NB4 (cell line): ENCODE results near the gene SLITRK2.

Source experiments
- DNase-seq: peaks from one replicate; pipeline ENCODE4 v3.0.0; 2010; ENCODE audit warnings: low read depth
- H3K4me3 ChIP-seq: one replicate; pipeline ENCODE4 v1.5.1; 2011; ENCODE audit warnings: mild to moderate bottlenecking, low read depth, low read length, moderate library complexity
- MAX ChIP-seq: IDR thresholded peaks from 2 replicates; pipeline ENCODE4 v1.6.1; 2011; ENCODE audit warnings: low read depth, low read length
- MYC ChIP-seq: IDR thresholded peaks from 2 replicates; pipeline ENCODE4 v1.6.1; 2011; ENCODE audit warnings: low read depth, low read length
- POLR2A ChIP-seq: IDR thresholded peaks from 2 replicates; pipeline ENCODE4 v1.6.1; 2011; ENCODE audit warnings: mild to moderate bottlenecking; ENCODE audit not compliant: insufficient read length; ENCODE audit errors: extremely low read depth
- TF ChIP-seq, protein P1 (sequence below): IDR thresholded peaks from one replicate; pipeline ENCODE4 v1.5.1; 2012; ENCODE audit warnings: low read depth, low read length

SLITRK2 gene

DNA sequence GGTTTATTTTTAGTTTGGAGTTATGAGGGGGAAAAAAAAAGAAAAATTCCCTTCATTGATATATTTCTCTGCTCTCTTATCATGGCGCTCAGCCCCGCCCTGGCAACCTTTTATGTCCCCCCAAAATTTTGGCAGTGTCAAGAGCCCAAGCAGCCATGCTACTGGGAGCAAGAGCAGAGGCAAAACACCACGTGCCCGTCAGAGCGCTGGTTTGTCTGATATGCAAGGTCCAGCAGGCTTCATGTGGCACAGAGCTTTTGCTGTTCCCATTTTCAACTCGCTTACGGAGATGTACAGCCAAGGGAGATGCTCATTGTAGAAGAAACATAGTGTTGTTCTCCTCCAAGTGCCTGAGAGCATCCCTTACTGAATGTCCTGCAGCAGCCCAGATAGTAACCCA lies 27.3 kb downstream of the SLITRK2 start:
- H3K4me3 ChIP-seq, result no peak overlapping the region
- DNase-seq, result no peak
- TF ChIP-seq MYC (no peak), MAX (no peak)

DNA sequence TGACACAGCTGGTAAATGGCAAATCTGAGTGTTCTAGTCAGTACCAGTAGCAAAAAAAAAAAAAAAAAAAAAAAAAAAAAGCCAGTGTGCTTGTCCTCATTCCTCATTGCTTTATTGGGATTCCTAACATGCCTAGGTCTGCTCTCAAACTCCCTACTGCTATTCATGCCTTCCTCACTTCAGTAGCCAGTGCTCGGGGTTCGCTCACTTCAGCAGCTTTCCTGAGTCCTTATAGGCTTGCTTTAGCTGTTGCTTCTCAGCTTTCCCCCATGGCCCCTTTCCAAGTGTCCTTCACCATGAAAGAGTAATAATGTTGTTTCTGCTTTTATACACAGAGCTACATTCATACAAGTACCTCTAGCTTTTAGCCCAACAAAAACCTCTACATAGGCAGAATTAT lies 30.8 kb downstream of the SLITRK2 start:
- no peak overlapping the region for H3K4me3 ChIP-seq
- DNase-seq, result no peak
- TF ChIP-seq MYC, result no peak

DNA sequence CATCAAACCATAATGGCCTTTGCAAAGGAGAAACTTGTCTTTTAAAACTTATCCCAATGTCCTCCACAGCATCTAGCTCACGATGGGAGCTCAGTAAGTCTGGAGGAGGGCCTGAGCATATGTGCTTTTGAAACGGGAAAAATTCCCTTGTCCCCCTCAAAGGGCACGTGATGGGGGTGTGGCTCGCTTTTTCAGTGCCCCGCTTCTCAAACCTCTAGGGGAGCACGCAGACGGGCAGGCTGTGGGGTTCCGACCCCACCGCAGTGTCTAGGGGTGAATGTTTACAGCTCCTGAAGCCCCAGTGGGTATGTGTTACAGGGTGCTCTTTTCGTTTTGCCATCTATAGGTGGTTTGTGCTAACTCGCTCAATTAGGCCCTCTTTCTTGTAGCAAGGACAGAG lies 31.2 kb downstream of the SLITRK2 start:
- H3K4me3 ChIP-seq, result no peak overlapping the region
- no peak for DNase-seq
- TF ChIP-seq MAX (no peak), POLR2A (no peak), MYC (no peak)
- TF ChIP-seq, protein P1, sequence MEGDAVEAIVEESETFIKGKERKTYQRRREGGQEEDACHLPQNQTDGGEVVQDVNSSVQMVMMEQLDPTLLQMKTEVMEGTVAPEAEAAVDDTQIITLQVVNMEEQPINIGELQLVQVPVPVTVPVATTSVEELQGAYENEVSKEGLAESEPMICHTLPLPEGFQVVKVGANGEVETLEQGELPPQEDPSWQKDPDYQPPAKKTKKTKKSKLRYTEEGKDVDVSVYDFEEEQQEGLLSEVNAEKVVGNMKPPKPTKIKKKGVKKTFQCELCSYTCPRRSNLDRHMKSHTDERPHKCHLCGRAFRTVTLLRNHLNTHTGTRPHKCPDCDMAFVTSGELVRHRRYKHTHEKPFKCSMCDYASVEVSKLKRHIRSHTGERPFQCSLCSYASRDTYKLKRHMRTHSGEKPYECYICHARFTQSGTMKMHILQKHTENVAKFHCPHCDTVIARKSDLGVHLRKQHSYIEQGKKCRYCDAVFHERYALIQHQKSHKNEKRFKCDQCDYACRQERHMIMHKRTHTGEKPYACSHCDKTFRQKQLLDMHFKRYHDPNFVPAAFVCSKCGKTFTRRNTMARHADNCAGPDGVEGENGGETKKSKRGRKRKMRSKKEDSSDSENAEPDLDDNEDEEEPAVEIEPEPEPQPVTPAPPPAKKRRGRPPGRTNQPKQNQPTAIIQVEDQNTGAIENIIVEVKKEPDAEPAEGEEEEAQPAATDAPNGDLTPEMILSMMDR, result no peak

DNA sequence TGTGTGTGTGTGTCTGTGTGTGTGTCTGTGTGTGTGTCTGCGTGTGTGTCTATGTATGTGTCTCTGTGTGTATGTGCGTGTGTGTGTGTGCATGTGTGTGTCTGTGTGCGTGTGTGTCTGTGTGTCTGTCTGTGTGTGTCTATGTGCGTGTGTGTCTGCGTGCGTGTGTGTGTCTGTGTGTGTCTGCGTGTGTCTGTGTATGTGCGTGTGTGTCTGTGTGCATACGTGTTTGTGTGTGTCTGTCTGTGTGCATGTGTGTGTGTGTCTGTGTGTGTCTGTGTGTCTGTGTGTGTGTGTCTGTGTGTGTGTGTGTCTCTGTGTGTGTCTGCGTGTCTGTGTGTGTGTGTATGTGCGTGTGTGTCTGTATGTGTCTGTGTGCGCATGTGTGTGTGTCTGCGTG lies 35.6 kb downstream of the SLITRK2 start:
- TF ChIP-seq POLR2A (no peak), MAX (no peak), MYC (no peak)
- TF ChIP-seq, protein P1, result no peak
- DNase-seq, result no peak
- H3K4me3 ChIP-seq, result no peak overlapping the region

DNA sequence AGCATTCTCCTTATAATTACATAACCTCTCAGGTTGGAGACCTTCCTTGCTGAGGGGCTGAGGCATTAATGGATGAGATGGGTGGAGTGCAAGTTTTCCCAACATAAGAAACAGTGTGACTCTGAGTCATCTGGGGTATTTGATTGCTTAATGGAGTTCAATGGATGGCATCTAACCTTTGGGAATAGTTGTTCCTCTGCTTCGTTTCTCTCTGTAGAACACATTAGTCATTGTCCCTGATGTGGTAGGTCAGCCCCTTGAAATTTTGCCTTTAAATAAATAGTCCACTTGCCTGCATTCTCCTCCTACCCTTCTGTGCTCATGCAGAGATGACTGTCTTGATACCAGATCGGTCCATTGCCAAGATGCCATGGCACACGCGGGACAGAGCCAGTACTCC lies 38.6 kb downstream of the SLITRK2 start:
- no peak overlapping the region for H3K4me3 ChIP-seq
- TF ChIP-seq MAX, result no peak
- no peak for TF ChIP-seq MYC
- TF ChIP-seq, protein P1, result no peak
- TF ChIP-seq POLR2A, result no peak
- DNase-seq, result no peak

DNA sequence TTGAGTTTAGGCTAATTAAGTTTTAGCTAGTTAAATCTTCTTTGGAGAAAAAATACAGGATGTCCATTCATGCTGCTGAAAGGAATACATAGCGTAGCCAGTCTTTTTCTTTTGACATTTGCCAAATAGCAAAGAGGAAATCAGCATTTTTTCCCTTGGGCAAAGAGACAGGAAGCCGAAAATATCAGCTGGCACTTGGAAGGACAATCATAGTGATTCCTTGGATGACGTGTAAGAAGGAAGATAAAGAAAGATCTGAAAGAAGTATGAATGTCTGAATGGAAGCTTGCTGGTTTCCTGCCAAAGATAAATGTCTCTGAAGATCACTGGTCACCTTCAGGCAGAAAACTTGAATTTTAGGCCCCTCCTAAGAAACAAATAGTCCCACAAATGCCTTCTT lies 44.2 kb downstream of the SLITRK2 start:
- DNase-seq, result no peak
- no peak for TF ChIP-seq POLR2A
- TF ChIP-seq, protein P1, result no peak
- TF ChIP-seq MYC, result no peak
- no peak for TF ChIP-seq MAX
- H3K4me3 ChIP-seq, result no peak overlapping the region

DNA sequence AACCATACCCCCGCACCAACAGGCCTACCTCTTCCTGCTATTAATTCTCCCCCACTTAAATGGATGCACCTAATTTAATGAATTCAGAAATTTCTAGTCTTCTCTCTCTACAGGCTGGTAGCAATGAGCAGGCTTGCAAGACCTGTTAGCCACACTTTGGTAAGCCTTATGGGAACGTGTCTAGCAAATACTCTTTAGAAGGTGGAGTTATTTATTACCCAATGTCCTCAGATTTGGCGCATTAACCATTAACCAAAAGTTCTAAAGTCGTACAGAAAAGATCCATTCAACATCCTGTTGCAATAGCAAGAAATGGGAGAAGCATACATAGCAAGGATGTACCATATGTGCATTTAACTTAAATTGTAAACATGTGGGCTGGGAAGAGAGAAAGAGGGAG lies 47.5 kb downstream of the SLITRK2 start:
- no peak overlapping the region for H3K4me3 ChIP-seq
- DNase-seq, result no peak
- TF ChIP-seq POLR2A, result no peak
- no peak for TF ChIP-seq MAX
- no peak for TF ChIP-seq MYC
- TF ChIP-seq, protein P1, result no peak
